Right kidney (tissue), 1 donor: ENCODE data around the gene GPR18.

Source experiments
- DNase-seq: peaks from one replicate; pipeline ENCODE4 v3.0.0-alpha.2; 2016

Gene GPR18

DNA sequence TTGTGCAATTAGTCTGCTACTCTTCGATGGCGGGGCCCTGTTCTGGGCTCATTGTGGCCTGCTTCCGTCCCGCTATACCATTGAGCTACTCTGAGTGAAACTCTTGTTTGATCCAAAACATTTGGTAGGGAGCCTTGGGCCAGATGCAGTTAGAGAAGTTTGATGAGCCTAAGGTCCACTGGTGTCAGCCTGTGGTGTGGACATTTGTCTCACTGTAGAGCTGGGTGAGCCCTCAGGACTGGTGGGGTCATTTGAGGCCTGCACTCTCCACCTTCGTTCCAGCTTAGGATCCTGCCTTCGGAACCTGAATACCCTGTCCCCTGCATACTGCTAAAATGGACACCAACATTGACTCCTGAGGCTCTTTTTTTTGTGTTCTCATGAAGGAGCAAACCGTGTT is 50.7 kb downstream of the GPR18 start:
- DNase-seq = no peak

GRCh38 chr13:99206873-99207272 is 51.3 kb downstream of the GPR18 start:
- DNase-seq = no peak

DNA sequence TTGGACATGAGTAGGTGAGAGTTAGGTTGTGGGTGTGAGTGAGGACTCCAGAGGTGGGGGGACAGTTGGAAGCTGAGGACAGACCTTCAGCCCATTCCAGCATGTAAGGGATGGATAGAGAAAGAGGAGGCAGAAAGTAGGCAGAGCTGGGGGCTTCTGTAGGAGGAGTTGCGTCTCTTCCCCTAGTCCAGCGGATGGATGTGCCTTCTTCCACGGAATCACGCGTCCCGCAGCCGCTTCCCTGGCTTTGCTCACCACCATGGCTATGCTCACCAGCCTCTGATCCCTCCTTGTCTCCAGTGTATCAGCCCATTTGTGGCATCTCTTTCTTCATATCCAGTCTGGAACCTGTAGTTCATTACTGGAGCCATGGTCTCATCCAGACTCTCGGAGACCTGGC is 52.0 kb downstream of the GPR18 start:
- DNase-seq = no peak

DNA sequence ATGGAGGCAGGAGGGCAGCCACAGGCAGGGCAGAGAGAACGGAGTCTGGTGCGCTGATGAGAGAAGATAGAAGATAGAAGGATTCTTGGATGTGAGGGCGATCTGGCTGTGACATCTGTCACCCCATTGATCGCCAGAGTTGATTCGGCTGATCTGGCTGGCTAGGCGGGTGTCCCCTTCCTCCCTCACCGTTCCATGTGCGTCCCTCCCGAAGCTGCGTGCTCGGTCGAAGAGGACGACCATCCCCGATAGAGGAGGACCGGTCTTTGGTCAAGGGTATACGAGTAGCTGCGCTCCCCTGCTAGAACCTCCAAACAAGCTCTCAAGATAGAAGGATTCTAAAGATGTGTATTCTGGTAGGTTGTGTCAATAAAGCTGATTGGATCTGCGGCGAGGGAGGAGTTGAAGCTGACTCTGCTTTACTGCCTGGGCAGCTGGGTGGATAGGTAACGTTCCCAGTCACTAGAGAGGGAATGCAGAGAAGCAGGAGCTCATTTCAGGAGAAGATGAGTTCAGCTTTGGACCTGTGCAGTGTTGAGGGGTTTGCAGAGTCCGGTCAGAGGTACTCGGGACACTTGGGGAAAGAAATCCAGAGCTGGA is 52.5 kb downstream of the GPR18 start:
- DNase-seq = no peak
